ENCODE results near the gene SNCB. TPM values are rescaled to one million over a fixed set of nuclear protein-coding genes. Genes with fewer than 3 reads are reported as not detected.

The SNCB gene
- total and polyA plus RNA-seq, 11 donors: 0.23 TPM; not detected in 10

DNA sequence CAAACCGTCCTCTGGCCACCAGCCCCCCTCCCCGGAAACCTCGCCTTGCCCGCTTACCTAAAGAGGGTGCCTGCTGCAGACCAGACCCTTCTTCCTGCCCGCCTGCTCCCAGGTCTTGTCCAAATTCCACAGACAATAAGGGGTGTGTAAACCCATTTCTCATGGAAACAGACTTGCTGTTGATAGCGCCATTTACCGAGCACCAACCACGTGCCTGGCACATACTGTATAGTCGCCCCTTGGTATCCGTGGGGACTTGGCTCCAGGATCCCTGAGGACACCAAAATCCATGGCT lies 56.1 kb downstream of the SNCB start:
- 31 to 47% (median 42%) methylated on average over 10 of the region's 10 CpGs for WGBS, 4 donors
- Histone ChIP-seq H3K36me3 (no peaks in the 10 kb centered on the region), H3K27me3 (peaks cover 0 to 12% (median 0%) of the 10 kb centered on the region in 9 donors), H3K4me3 (no peak overlapping the region), H3K4me1 (peaks cover 0 to 4% (median 0%) of the 10 kb centered on the region in 12 donors), H3K27ac (no peak overlapping the region), H3K9me3 (no peaks in the 10 kb centered on the region)
- intact Hi-C loops (cut with DNase I): loop anchor here in 6 of 10 donors (2.0 to 10.0 kb wide), 4 partner anchors 71 to 73 kb away; partner anchors contain the start of gene TSPAN17 (in 5 of the 6)
- TF ChIP-seq, protein P1, sequence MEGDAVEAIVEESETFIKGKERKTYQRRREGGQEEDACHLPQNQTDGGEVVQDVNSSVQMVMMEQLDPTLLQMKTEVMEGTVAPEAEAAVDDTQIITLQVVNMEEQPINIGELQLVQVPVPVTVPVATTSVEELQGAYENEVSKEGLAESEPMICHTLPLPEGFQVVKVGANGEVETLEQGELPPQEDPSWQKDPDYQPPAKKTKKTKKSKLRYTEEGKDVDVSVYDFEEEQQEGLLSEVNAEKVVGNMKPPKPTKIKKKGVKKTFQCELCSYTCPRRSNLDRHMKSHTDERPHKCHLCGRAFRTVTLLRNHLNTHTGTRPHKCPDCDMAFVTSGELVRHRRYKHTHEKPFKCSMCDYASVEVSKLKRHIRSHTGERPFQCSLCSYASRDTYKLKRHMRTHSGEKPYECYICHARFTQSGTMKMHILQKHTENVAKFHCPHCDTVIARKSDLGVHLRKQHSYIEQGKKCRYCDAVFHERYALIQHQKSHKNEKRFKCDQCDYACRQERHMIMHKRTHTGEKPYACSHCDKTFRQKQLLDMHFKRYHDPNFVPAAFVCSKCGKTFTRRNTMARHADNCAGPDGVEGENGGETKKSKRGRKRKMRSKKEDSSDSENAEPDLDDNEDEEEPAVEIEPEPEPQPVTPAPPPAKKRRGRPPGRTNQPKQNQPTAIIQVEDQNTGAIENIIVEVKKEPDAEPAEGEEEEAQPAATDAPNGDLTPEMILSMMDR (IDR thresholded peaks at IDR 0.05): peak in 4 of 12 donors; percentile 3 to 33 (median 11)
- TF ChIP-seq POLR2A (IDR thresholded peaks at IDR 0.05): no peak
- ATAC-seq (no peak), DNase-seq (no peak)

DNA sequence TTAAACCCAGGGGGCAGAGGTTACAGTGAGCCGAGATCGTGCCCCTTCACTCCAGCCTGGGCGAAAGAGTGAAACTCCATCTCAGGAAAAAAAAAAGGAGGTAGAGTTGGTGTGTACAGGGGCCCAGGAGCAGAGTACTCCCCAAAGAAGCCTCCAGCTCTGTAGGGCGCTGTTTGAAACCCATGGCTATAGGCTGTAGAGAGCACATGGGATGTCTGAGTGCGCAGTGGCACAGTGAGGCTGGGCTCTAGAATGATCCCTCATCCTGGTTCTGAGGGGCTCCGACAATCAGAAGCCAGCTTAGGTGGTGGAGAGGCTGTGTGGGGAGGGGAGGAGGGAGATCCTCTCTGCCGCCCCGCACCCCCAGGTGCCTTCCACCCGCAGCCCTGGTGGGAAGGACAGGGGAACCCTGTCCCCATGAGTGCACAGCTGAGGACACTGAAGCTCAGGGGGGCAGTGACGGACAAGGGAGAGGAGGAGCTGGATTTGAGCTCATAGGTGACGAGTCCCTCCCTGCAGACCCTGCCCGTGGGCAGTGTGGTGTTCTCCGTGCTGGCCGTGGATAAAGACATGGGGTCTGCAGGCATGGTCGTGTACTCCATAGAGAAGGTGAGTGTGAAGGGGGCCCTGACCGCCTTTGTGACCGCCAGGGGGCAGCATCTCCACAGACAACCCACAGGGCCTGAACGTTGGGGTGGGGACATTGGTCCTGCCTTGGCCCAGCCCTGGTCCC lies 56.6 kb downstream of the SNCB start:
- no peaks in the 10 kb centered on the region for H3K36me3 ChIP-seq
- H3K27ac ChIP-seq: no peak overlapping the region
- no peaks in the 10 kb centered on the region for H3K9me3 ChIP-seq
- DNase-seq (peak; percentile 59 to 85 (median 66)), ATAC-seq (peak; percentile 53 to 89 (median 82))
- peaks cover 0 to 4% (median 0%) of the 10 kb centered on the region in 12 donors for H3K4me1 ChIP-seq
- 37 to 50% (median 38%) methylated on average over 10 to 18 of the region's 18 CpGs for WGBS, 4 donors
- H3K27me3 ChIP-seq: peaks cover 0 to 13% (median 4%) of the 10 kb centered on the region in 9 donors
- H3K4me3 ChIP-seq: no peak overlapping the region
- intact Hi-C loops (cut with DNase I): loop anchor here in 6 of 10 donors (2.0 to 10.0 kb wide), 4 partner anchors 71 to 74 kb away; partner anchors contain the start of gene TSPAN17 (in 5 of the 6)
- TF ChIP-seq POLR2A (IDR thresholded peaks at IDR 0.05): no peak
- TF ChIP-seq, protein P1 (IDR thresholded peaks at IDR 0.05): peak; percentile 63 to 87 (median 80)

Small RNA genes within 50 kb of the gene (microRNA-seq; reads per million reads assigned to microRNA genes)
- gene MIR4281: 0 reads per million in 4 donors

Other genes starting within 250 kb of the SNCB start
- 10 to 100 TPM in 8 of 9 donors, 1 to 10 TPM in 1; 9.3 to 33.9 (median 15.8) TPM for gene NOP16, start 241.9 kb downstream of the SNCB start, total RNA-seq
- gene NOP16, start 241.9 kb downstream of the SNCB start, polyA plus RNA-seq: 10 to 100 TPM; 33.4 to 83.4 TPM
- gene HIGD2A, start 241.8 kb downstream of the SNCB start, total RNA-seq: 100 to 1,000 TPM; 177 to 318 (median 218) TPM
- gene HIGD2A, start 241.8 kb downstream of the SNCB start, polyA plus RNA-seq: 100 to 1,000 TPM; 229 to 454 TPM
- gene CLTB, start 214.0 kb downstream of the SNCB start, total RNA-seq: 100 to 1,000 TPM; 185 to 401 (median 231) TPM
- 100 to 1,000 TPM; 461 to 464 TPM for gene CLTB, start 214.0 kb downstream of the SNCB start, polyA plus RNA-seq
- gene FAF2, start 182.1 kb downstream of the SNCB start, total RNA-seq: 10 to 100 TPM; 11.6 to 20.8 (median 13.6) TPM
- 10 to 100 TPM in 1 of 2 donors, 1 to 10 TPM in 1; 6.6 to 15.0 TPM for gene FAF2, start 182.1 kb downstream of the SNCB start, polyA plus RNA-seq
- 10 to 100 TPM in 8 of 9 donors, 1 to 10 TPM in 1; 9.2 to 35.7 (median 21.0) TPM for gene RNF44, start 93.1 kb downstream of the SNCB start, total RNA-seq
- 10 to 100 TPM; 14.4 to 14.8 TPM for gene RNF44, start 93.1 kb downstream of the SNCB start, polyA plus RNA-seq
- gene CDHR2, start 81.2 kb downstream of the SNCB start, total RNA-seq: under 1 TPM in 4 of 9 donors, not detected in 5; 0.08 to 0.67 (median 0.40) TPM
- under 1 TPM in 1 of 2 donors, not detected in 1; 0.07 TPM for gene CDHR2, start 81.2 kb downstream of the SNCB start, polyA plus RNA-seq
- 1 to 10 TPM in 1 of 9 donors, under 1 TPM in 8; 0.25 to 1.9 (median 0.48) TPM for gene GPRIN1, start 20.4 kb downstream of the SNCB start, total RNA-seq
- gene GPRIN1, start 20.4 kb downstream of the SNCB start, polyA plus RNA-seq: under 1 TPM; 0.15 to 0.36 TPM
- gene EIF4E1B, start 141 bp upstream of the SNCB start, total RNA-seq: not detected
- not detected for gene EIF4E1B, start 141 bp upstream of the SNCB start, polyA plus RNA-seq
- 10 to 100 TPM; 22.2 to 53.1 (median 30.9) TPM for gene TSPAN17, start 16.9 kb upstream of the SNCB start, total RNA-seq
- gene TSPAN17, start 16.9 kb upstream of the SNCB start, polyA plus RNA-seq: 10 to 100 TPM; 15.4 to 59.3 TPM
- under 1 TPM in 4 of 9 donors, not detected in 5; 0.09 to 0.43 (median 0.20) TPM for gene UNC5A, start 180.0 kb upstream of the SNCB start, total RNA-seq
- not detected for gene UNC5A, start 180.0 kb upstream of the SNCB start, polyA plus RNA-seq